Upper lobe of left lung (tissue), 4 donors: ENCODE results near the gene PHACTR1.

Experiments used
- CTCF ChIP-seq, 6 experiments: fragments of 450-650 bp in 4 of 6; fragments of 200-600 bp in 2 of 6; sonication (generic) in 2 of 6; IDR thresholded peaks; one replicate each; pipeline ENCODE4 v1.5.1; 2016 to 2019; ENCODE audit warnings: antibody characterized with exemption in 6 of 6
- EP300 ChIP-seq, 4 donors: sonication (generic); formaldehyde crosslinking; IDR thresholded peaks; one replicate each; pipeline ENCODE4 v1.5.1; 2017; ENCODE audit warnings: antibody characterized with exemption in 4 of 4, control low read depth in 2 of 4
- POLR2A ChIP-seq, 4 donors: fragments of 450-650 bp; IDR thresholded peaks; one replicate each; pipeline ENCODE4 v1.5.1; 2016 to 2017; ENCODE audit warnings: antibody characterized with exemption in 4 of 4, mild to moderate bottlenecking in 2 of 4

GRCh38 chr6:13190376-13190775, 473.8 kb downstream of the PHACTR1 start:
- TF ChIP-seq CTCF (IDR thresholded peaks at IDR 0.05) (no peak), EP300 (IDR thresholded peaks at IDR 0.05) (no peak), POLR2A (IDR thresholded peaks at IDR 0.05) (no peak)
